Endothelial cell of umbilical vein (primary cell): ENCODE data around the gene UBXN6.

Source experiments
- CTCF ChIP-seq, 2 donors: IDR thresholded peaks; 1 replicate in 1 of 2; 2 replicates in 1 of 2; pipeline ENCODE4 v1.5.1; 2011; ENCODE audit warnings: low read length in 2 of 2, mild to moderate bottlenecking in 2 of 2, moderate library complexity in 2 of 2, control low read depth in 1 of 2, inconsistent platforms in 1 of 2, low read depth in 1 of 2; ENCODE audit not compliant: insufficient read depth in 1 of 2; ENCODE audit errors: extremely low read depth in 1 of 2
- EZH2 ChIP-seq: IDR thresholded peaks from 2 replicates; pipeline ENCODE4 v1.6.1; 2012; ENCODE audit warnings: borderline replicate concordance, low read depth, mild to moderate bottlenecking, moderate library complexity, low read length, inconsistent platforms; ENCODE audit not compliant: severe bottlenecking
- FOS ChIP-seq: IDR thresholded peaks from 2 replicates; pipeline ENCODE4 v1.6.1; 2011; ENCODE audit warnings: mild to moderate bottlenecking, low read length, moderate library complexity, borderline replicate concordance; ENCODE audit not compliant: insufficient read depth
- GATA2 ChIP-seq: IDR thresholded peaks from 2 replicates; pipeline ENCODE4 v1.7.0; 2011; ENCODE audit warnings: low read depth, mild to moderate bottlenecking, moderate library complexity, mixed read lengths, low read length; ENCODE audit not compliant: insufficient read length, insufficient read depth
- JUN ChIP-seq: IDR thresholded peaks from 2 replicates; pipeline ENCODE4 v1.6.1; 2011; ENCODE audit warnings: borderline replicate concordance, low read depth; ENCODE audit not compliant: insufficient read length, insufficient read depth
- MYC ChIP-seq: IDR thresholded peaks from one replicate; pipeline ENCODE4 v1.6.1; 2011; ENCODE audit warnings: mild to moderate bottlenecking, low read depth, low read length
- POLR2A ChIP-seq: IDR thresholded peaks from 2 replicates; pipeline ENCODE4 v1.6.1; 2012; ENCODE audit warnings: low read depth, mild to moderate bottlenecking, control low read depth, low read length
- POLR2AphosphoS5 ChIP-seq: IDR thresholded peaks from 2 replicates; pipeline ENCODE4 v1.6.1; 2012; ENCODE audit warnings: low read depth, mild to moderate bottlenecking, control low read depth, low read length, moderate library complexity; ENCODE audit not compliant: insufficient read depth
- TF ChIP-seq, protein P1 (sequence below): IDR thresholded peaks from 2 replicates; pipeline ENCODE4 v1.6.1; 2011; ENCODE audit not compliant: insufficient read depth, insufficient read length

GRCh38 chr19:4487572-4487971 lies 30.0 kb upstream of the UBXN6 start:
- TF ChIP-seq GATA2 (no peak), FOS (no peak), JUN (no peak), CTCF (IDR thresholded peaks at IDR 0.05; ENCODE audit: extremely low read depth in 1 of 2, insufficient read depth in 1 of 2, low read depth in 1 of 2, low read length in 2 of 2) (no peak), POLR2A (no peak), POLR2AphosphoS5 (no peak), EZH2 (no peak), MYC (no peak)
- TF ChIP-seq, protein P1, sequence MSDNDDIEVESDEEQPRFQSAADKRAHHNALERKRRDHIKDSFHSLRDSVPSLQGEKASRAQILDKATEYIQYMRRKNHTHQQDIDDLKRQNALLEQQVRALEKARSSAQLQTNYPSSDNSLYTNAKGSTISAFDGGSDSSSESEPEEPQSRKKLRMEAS: no peak
